CD8-positive, alpha-beta memory T cell (primary cell): ENCODE measurements around the gene ZSWIM4. TPM values are rescaled to one million over a fixed set of nuclear protein-coding genes. Genes with fewer than 3 reads are reported as not detected.

Source experiments
- CTCF ChIA-PET: fragments of 350-600 bp; sonication (Branson Sonifier 250); formaldehyde crosslinking; loops from one replicate; lab custom pipeline; 2021; ENCODE audit warnings: antibody characterized with exemption; lab: Charles Lee
- POLR2A ChIA-PET: fragments of 350-600 bp; sonication (Branson Sonifier 250); formaldehyde crosslinking; loops from one replicate; lab custom pipeline; 2021; ENCODE audit warnings: antibody characterized with exemption; lab: Charles Lee
- DNase-seq, 5 donors: peaks; one replicate each; pipeline versions ENCODE4 v3.0.0 to v3.0.0-alpha.2; 2020 to 2022; ENCODE audit warnings: mixed read lengths in 1 of 5
- H3K27ac ChIP-seq: one replicate; pipeline ENCODE4 v1.7.0; 2013; ENCODE audit warnings: low read depth, mild to moderate bottlenecking, low read length, moderate library complexity
- H3K27me3 ChIP-seq: 2 replicates; pipeline ENCODE4 v1.7.0; 2013; ENCODE audit warnings: low read length, mild to moderate bottlenecking; ENCODE audit not compliant: insufficient read depth, poor library complexity, severe bottlenecking
- H3K36me3 ChIP-seq: 2 replicates; pipeline ENCODE4 v1.7.0; 2013; ENCODE audit warnings: mild to moderate bottlenecking, low read length, moderate library complexity; ENCODE audit not compliant: insufficient read depth
- H3K4me1 ChIP-seq: 2 replicates; pipeline ENCODE4 v1.7.0; 2013; ENCODE audit warnings: mild to moderate bottlenecking, low read length, moderate library complexity; ENCODE audit not compliant: insufficient read depth
- H3K4me3 ChIP-seq: 2 replicates; pipeline ENCODE4 v1.7.0; 2013; ENCODE audit warnings: mild to moderate bottlenecking, low read length
- H3K9me3 ChIP-seq: 2 replicates; pipeline ENCODE4 v1.7.0; 2013; ENCODE audit warnings: mild to moderate bottlenecking, low read length
- H3K27ac Mint-ChIP-seq, 8 donors: one replicate each; pipeline ENCODE4 v1.8.0; 2020 to 2021; ENCODE audit warnings: mixed read lengths in 8 of 8, mild to moderate bottlenecking in 6 of 8, inconsistent platforms in 3 of 8, moderate library complexity in 3 of 8
- H3K27me3 Mint-ChIP-seq, 2 donors: one replicate each; pipeline ENCODE4 v1.8.0; 2020 to 2021; ENCODE audit warnings: mixed read lengths in 2 of 2, mild to moderate bottlenecking in 1 of 2, moderate library complexity in 1 of 2
- H3K36me3 Mint-ChIP-seq, 3 donors: one replicate each; pipeline ENCODE4 v1.8.0; 2020 to 2021; ENCODE audit warnings: mixed read lengths in 3 of 3, inconsistent platforms in 1 of 3, mild to moderate bottlenecking in 1 of 3
- H3K4me1 Mint-ChIP-seq, 3 donors: one replicate each; pipeline ENCODE4 v1.8.0; 2020 to 2021; ENCODE audit warnings: mixed read lengths in 3 of 3, inconsistent platforms in 1 of 3, mild to moderate bottlenecking in 1 of 3
- H3K4me3 Mint-ChIP-seq, 7 donors: one replicate each; pipeline ENCODE4 v1.8.0; 2020 to 2021; ENCODE audit warnings: mixed read lengths in 7 of 7, mild to moderate bottlenecking in 6 of 7, moderate library complexity in 4 of 7, inconsistent platforms in 2 of 7
- H3K9me3 Mint-ChIP-seq, 5 donors: one replicate each; pipeline ENCODE4 v1.8.0; 2020 to 2022; ENCODE audit warnings: mixed read lengths in 5 of 5, mild to moderate bottlenecking in 3 of 5, moderate library complexity in 2 of 5, inconsistent platforms in 1 of 5
- polyA plus RNA-seq: library from polyadenylated mRNA; unstranded; fragments of 300-500 nt; fragmentation: Illumina TruSeq; gene quantifications from one replicate; pipeline ENCODE4 v1.2.3, GENCODE V29; 2021
- total RNA-seq, 2 experiments: library from RNA; stranded (reverse); gene quantifications; one replicate each; pipeline ENCODE4 v1.2.3, GENCODE V29; 2021

ZSWIM4 gene
- total and polyA plus RNA-seq, 3 experiments from 2014 or later = 1.6 to 4.8 (median 4.4) TPM

GRCh38 chr19:13866463-13867046 lies 71.3 kb downstream of the ZSWIM4 start:
- no peak for DNase-seq
- peak overlapping the region; percentile 67 to 87 (median 80) for H3K4me3 Mint-ChIP-seq
- CTCF ChIA-PET = interaction anchor here (10.5 kb wide), 1 partner anchor 80 kb away, joined by 219 read pairs; no protein-coding TSS in a partner anchor
- Histone ChIP-seq H3K9me3 (no peaks in the 10 kb centered on the region), H3K27ac (no peak overlapping the region), H3K4me3 (peak overlapping the region; percentile 23), H3K36me3 (no peaks in the 10 kb centered on the region), H3K4me1 (peaks cover 27% of the 10 kb centered on the region), H3K27me3 (peaks cover 21% of the 10 kb centered on the region)
- H3K9me3 Mint-ChIP-seq = no peaks in the 10 kb centered on the region
- H3K27me3 Mint-ChIP-seq = peaks cover 41 to 44% of the 10 kb centered on the region in 2 donors
- H3K4me1 Mint-ChIP-seq = peaks cover 27 to 35% (median 35%) of the 10 kb centered on the region in 3 donors
- H3K36me3 Mint-ChIP-seq = peaks cover 0 to 3% (median 2%) of the 10 kb centered on the region in 3 donors
- peak overlapping the region in 6 of 8 donors; percentile 1 to 76 (median 64) for H3K27ac Mint-ChIP-seq
- POLR2A ChIA-PET = no interaction called here

- Histone ChIP-seq H3K4me3 (no peak overlapping the region), H3K4me1 (peaks cover 17% of the 10 kb centered on the region), H3K36me3 (no peaks in the 10 kb centered on the region), H3K27me3 (peaks cover 20% of the 10 kb centered on the region), H3K9me3 (no peaks in the 10 kb centered on the region), H3K27ac (no peak overlapping the region)
- Mint-ChIP-seq H3K4me1 (peaks cover 16 to 30% (median 19%) of the 10 kb centered on the region in 3 donors), H3K27me3 (peaks cover 38 to 39% of the 10 kb centered on the region in 2 donors), H3K36me3 (peaks cover 0 to 3% (median 0%) of the 10 kb centered on the region in 3 donors), H3K27ac (no peak overlapping the region), H3K9me3 (no peaks in the 10 kb centered on the region), H3K4me3 (peak overlapping the region in 2 of 7 donors; percentile 12 to 75)
- no peak for DNase-seq
- ChIA-PET POLR2A (no interaction called here), CTCF (interaction anchor here (0.6 to 0.8 kb wide), 2 partner anchors 12 to 182 kb away, joined by 3 read pairs; no protein-coding TSS in a partner anchor)
Observed at GRCh38 chr19:13868663-13869062, 73.4 kb downstream of the ZSWIM4 start.

- peak overlapping the region in 1 of 7 donors; percentile 29 for H3K4me3 Mint-ChIP-seq
- H3K27ac Mint-ChIP-seq = no peak overlapping the region
- CTCF ChIA-PET = interaction anchor here (1.5 kb wide), 1 partner anchor 10 kb away, joined by 4 read pairs; no protein-coding TSS in a partner anchor
Observed at GRCh38 chr19:13869281-13869680, 74.0 kb downstream of the ZSWIM4 start.

GRCh38 chr19:13870873-13871272 lies 75.6 kb downstream of the ZSWIM4 start:
- CTCF ChIA-PET = interaction anchor here (1.1 to 1.5 kb wide), 4 partner anchors 9 to 266 kb away, joined by 3 to 5 read pairs (median 4); partner anchors contain the start of gene ASF1B
- POLR2A ChIA-PET = no interaction called here
- Histone ChIP-seq H3K27me3 (peaks cover 8% of the 10 kb centered on the region), H3K36me3 (no peaks in the 10 kb centered on the region), H3K4me1 (peaks cover 7% of the 10 kb centered on the region), H3K9me3 (no peaks in the 10 kb centered on the region), H3K4me3 (no peak overlapping the region), H3K27ac (no peak overlapping the region)
- Mint-ChIP-seq H3K9me3 (no peaks in the 10 kb centered on the region), H3K27me3 (peaks cover 29 to 32% of the 10 kb centered on the region in 2 donors), H3K4me3 (no peak overlapping the region), H3K36me3 (peaks cover 0 to 3% (median 0%) of the 10 kb centered on the region in 3 donors), H3K4me1 (peaks cover 8 to 20% (median 9%) of the 10 kb centered on the region in 3 donors), H3K27ac (no peak overlapping the region)
- DNase-seq = no peak

More at GRCh38 chr19:13869281-13869680, 74.0 kb downstream of the ZSWIM4 start:
- no peaks in the 10 kb centered on the region for H3K36me3 ChIP-seq
- DNase-seq = no peak
- H3K9me3 Mint-ChIP-seq = no peaks in the 10 kb centered on the region
- H3K4me1 Mint-ChIP-seq = peaks cover 11 to 25% (median 13%) of the 10 kb centered on the region in 3 donors
- H3K4me3 ChIP-seq = no peak overlapping the region
- peaks cover 35% of the 10 kb centered on the region in 2 donors for H3K27me3 Mint-ChIP-seq
- peaks cover 0 to 3% (median 0%) of the 10 kb centered on the region in 3 donors for H3K36me3 Mint-ChIP-seq
- no peaks in the 10 kb centered on the region for H3K9me3 ChIP-seq
- H3K4me1 ChIP-seq = peaks cover 13% of the 10 kb centered on the region
- H3K27ac ChIP-seq = no peak overlapping the region
- POLR2A ChIA-PET = no interaction called here
- peaks cover 14% of the 10 kb centered on the region for H3K27me3 ChIP-seq

- DNase-seq = no peak
- ChIA-PET CTCF (interaction anchor here (1.2 to 1.4 kb wide), 2 partner anchors 88 to 97 kb away, joined by 3 to 5 read pairs; no protein-coding TSS in a partner anchor), POLR2A (interaction anchor here (0.7 kb wide), 1 partner anchor 674 kb away, joined by 3 read pairs; no protein-coding TSS in a partner anchor)
- Mint-ChIP-seq H3K4me3 (peak overlapping the region in 3 of 7 donors; percentile 46 to 66 (median 46)), H3K4me1 (peaks cover 0 to 11% (median 2%) of the 10 kb centered on the region in 3 donors), H3K27ac (no peak overlapping the region), H3K27me3 (peaks cover 19 to 23% of the 10 kb centered on the region in 2 donors), H3K36me3 (peaks cover 0 to 3% (median 0%) of the 10 kb centered on the region in 3 donors), H3K9me3 (no peaks in the 10 kb centered on the region)
- H3K4me3 ChIP-seq = no peak overlapping the region
- no peaks in the 10 kb centered on the region for H3K4me1 ChIP-seq
- no peaks in the 10 kb centered on the region for H3K9me3 ChIP-seq
- H3K36me3 ChIP-seq = no peaks in the 10 kb centered on the region
- H3K27me3 ChIP-seq = no peaks in the 10 kb centered on the region
- peak overlapping the region; percentile 54 for H3K27ac ChIP-seq
Observed at GRCh38 chr19:13872339-13872694, 77.1 kb downstream of the ZSWIM4 start.

GRCh38 chr19:13872695-13873389 lies 77.6 kb downstream of the ZSWIM4 start:
- peak in 1 of 5 donors; percentile 46 for DNase-seq
- H3K4me1 ChIP-seq = no peaks in the 10 kb centered on the region
- peak overlapping the region; percentile 54 for H3K27ac ChIP-seq
- no peaks in the 10 kb centered on the region for H3K9me3 ChIP-seq
- no peak overlapping the region for H3K4me3 ChIP-seq
- Mint-ChIP-seq H3K4me1 (peaks cover 0 to 11% (median 2%) of the 10 kb centered on the region in 3 donors), H3K4me3 (peak overlapping the region in 6 of 7 donors; percentile 46 to 85 (median 58)), H3K9me3 (no peaks in the 10 kb centered on the region), H3K27me3 (peaks cover 14 to 18% of the 10 kb centered on the region in 2 donors), H3K27ac (peak overlapping the region in 3 of 8 donors; percentile 50 to 68 (median 58)), H3K36me3 (no peaks in the 10 kb centered on the region)
- H3K27me3 ChIP-seq = no peaks in the 10 kb centered on the region
- H3K36me3 ChIP-seq = no peaks in the 10 kb centered on the region
- POLR2A ChIA-PET = interaction anchor here (0.7 kb wide), 1 partner anchor 675 kb away, joined by 3 read pairs; no protein-coding TSS in a partner anchor
- CTCF ChIA-PET = interaction anchor here (1.2 kb wide), 1 partner anchor 98 kb away, joined by 3 read pairs; no protein-coding TSS in a partner anchor

- peaks cover 12 to 13% of the 10 kb centered on the region in 2 donors for H3K27me3 Mint-ChIP-seq
- no peaks in the 10 kb centered on the region for H3K4me1 ChIP-seq
- no peak overlapping the region for H3K27ac ChIP-seq
- H3K36me3 ChIP-seq = no peaks in the 10 kb centered on the region
- H3K9me3 Mint-ChIP-seq = no peaks in the 10 kb centered on the region
- H3K4me1 Mint-ChIP-seq = peaks cover 0 to 11% (median 2%) of the 10 kb centered on the region in 3 donors
- H3K9me3 ChIP-seq = no peaks in the 10 kb centered on the region
- no peak overlapping the region for H3K27ac Mint-ChIP-seq
- ChIA-PET POLR2A (no interaction called here), CTCF (no interaction called here)
- no peak for DNase-seq
- peak overlapping the region in 1 of 7 donors; percentile 26 for H3K4me3 Mint-ChIP-seq
- H3K36me3 Mint-ChIP-seq = no peaks in the 10 kb centered on the region
- no peak overlapping the region for H3K4me3 ChIP-seq
- no peaks in the 10 kb centered on the region for H3K27me3 ChIP-seq
Observed at GRCh38 chr19:13873834-13874515, 78.7 kb downstream of the ZSWIM4 start.
